T-helper 2 cell (primary cell): ENCODE measurements around the gene SHC3.

Experiments used
- DNase-seq, 5 experiments: peaks; one replicate each; pipeline versions ENCODE4 v3.0.0 to v3.0.0-alpha.2; 2012 to 2022

The SHC3 gene

GRCh38 chr9:89020754-89021153 lies 157.9 kb downstream of the SHC3 start:
- DNase-seq, result no peak

GRCh38 chr9:89015336-89015735 lies 163.3 kb downstream of the SHC3 start:
- DNase-seq, result no peak

- no peak for DNase-seq
Observed at GRCh38 chr9:89014153-89014552, 164.5 kb downstream of the SHC3 start.

GRCh38 chr9:89013660-89014059 lies 165.0 kb downstream of the SHC3 start:
- DNase-seq, result no peak

GRCh38 chr9:89012294-89013042 lies 166.2 kb downstream of the SHC3 start:
- DNase-seq, result no peak

- no peak for DNase-seq
Observed at GRCh38 chr9:89011683-89012082, 166.9 kb downstream of the SHC3 start.

- no peak for DNase-seq
Observed at GRCh38 chr9:89010526-89011111, 168.0 kb downstream of the SHC3 start.

GRCh38 chr9:89010056-89010455 lies 168.6 kb downstream of the SHC3 start:
- no peak for DNase-seq

GRCh38 chr9:89009546-89009840 lies 169.1 kb downstream of the SHC3 start:
- DNase-seq, result no peak

GRCh38 chr9:89008744-89009545 lies 169.7 kb downstream of the SHC3 start:
- no peak for DNase-seq

GRCh38 chr9:89008055-89008743 lies 170.4 kb downstream of the SHC3 start:
- DNase-seq, result no peak

- DNase-seq, result no peak
Observed at GRCh38 chr9:89006996-89007967, 171.3 kb downstream of the SHC3 start.

GRCh38 chr9:89006267-89006666 lies 172.4 kb downstream of the SHC3 start:
- DNase-seq, result no peak

- no peak for DNase-seq
Observed at GRCh38 chr9:89005323-89005722, 173.3 kb downstream of the SHC3 start.

- DNase-seq, result no peak
Observed at GRCh38 chr9:89002987-89003386, 175.6 kb downstream of the SHC3 start.

- DNase-seq, result no peak
Observed at GRCh38 chr9:89001917-89002540, 176.6 kb downstream of the SHC3 start.

GRCh38 chr9:89000973-89001916 lies 177.4 kb downstream of the SHC3 start:
- DNase-seq, result peak; percentile 3 to 77 (median 54)

- no peak for DNase-seq
Observed at GRCh38 chr9:89000371-89000781, 178.2 kb downstream of the SHC3 start.

GRCh38 chr9:88998911-88999310 lies 179.7 kb downstream of the SHC3 start:
- no peak for DNase-seq

- DNase-seq, result no peak
Observed at GRCh38 chr9:88998503-88998902, 180.1 kb downstream of the SHC3 start.
